Measurements from ENCODE around the gene HTT. TPM values are rescaled to one million over a fixed set of nuclear protein-coding genes. Genes with fewer than 3 reads are reported as not detected.

Gene HTT
- total RNA-seq, 6 donors from 2014 or later: 55.4 to 170 (median 81.5) TPM

DNA sequence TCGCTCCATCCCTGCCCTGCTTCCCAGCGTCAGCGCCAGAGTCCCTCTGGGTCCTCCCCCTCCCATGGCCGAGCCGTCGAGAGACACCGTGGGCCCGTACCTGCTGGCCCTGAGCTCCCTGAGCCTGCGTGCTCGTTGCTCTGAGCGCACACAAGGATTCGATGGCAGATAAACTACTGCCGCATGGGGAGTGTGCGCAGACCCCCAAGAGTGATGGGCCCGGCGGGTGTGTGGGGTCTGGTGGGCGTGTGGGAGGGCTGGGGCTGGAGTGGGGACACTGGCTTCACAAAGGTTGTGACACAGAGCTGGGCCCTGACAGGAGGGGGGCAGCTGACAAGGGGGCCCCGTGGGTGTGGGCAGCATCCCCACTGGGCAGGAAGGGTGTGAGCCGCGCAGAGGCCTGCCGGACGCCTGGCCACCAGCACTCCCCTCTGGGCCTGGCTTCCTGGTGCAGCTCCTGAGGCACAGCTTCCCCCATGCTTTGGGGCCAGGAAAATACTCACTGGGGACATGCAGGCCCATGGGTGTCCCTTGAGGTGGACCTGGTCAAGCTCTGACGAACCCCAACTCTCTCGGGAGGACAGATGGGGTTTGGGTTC, 213.6 kb downstream of the HTT start:
- ATAC-seq (ENCODE audit: low FRiP score in 2 of 2) (no peak), DNase-seq (peak in 1 of 2 donors; percentile 72)
- TF ChIP-seq EP300 (IDR thresholded peaks at IDR 0.05): no peak
- TF ChIP-seq, protein P1, sequence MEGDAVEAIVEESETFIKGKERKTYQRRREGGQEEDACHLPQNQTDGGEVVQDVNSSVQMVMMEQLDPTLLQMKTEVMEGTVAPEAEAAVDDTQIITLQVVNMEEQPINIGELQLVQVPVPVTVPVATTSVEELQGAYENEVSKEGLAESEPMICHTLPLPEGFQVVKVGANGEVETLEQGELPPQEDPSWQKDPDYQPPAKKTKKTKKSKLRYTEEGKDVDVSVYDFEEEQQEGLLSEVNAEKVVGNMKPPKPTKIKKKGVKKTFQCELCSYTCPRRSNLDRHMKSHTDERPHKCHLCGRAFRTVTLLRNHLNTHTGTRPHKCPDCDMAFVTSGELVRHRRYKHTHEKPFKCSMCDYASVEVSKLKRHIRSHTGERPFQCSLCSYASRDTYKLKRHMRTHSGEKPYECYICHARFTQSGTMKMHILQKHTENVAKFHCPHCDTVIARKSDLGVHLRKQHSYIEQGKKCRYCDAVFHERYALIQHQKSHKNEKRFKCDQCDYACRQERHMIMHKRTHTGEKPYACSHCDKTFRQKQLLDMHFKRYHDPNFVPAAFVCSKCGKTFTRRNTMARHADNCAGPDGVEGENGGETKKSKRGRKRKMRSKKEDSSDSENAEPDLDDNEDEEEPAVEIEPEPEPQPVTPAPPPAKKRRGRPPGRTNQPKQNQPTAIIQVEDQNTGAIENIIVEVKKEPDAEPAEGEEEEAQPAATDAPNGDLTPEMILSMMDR (IDR thresholded peaks at IDR 0.05): no peak
- no peak for TF ChIP-seq POLR2AphosphoS5 (IDR thresholded peaks at IDR 0.05)
- Histone ChIP-seq H3K9me3 (no peaks in the 10 kb centered on the region), H3K36me3 (no peaks in the 10 kb centered on the region), H3K4me3 (no peak overlapping the region), H3K4me1 (peaks cover 5 to 40% (median 16%) of the 10 kb centered on the region in 4 donors), H3K27me3 (no peaks in the 10 kb centered on the region), H3K27ac (no peak overlapping the region)
- WGBS, 2 donors: 88 to 90% methylated on average over 11 to 23 of the region's 24 CpGs

GRCh38 chr4:3288571-3289094, 214.2 kb downstream of the HTT start:
- DNase-seq: no peak
- Histone ChIP-seq H3K9me3 (no peaks in the 10 kb centered on the region), H3K27ac (no peak overlapping the region), H3K4me3 (no peak overlapping the region), H3K36me3 (no peaks in the 10 kb centered on the region), H3K27me3 (no peaks in the 10 kb centered on the region), H3K4me1 (peaks cover 5 to 41% (median 18%) of the 10 kb centered on the region in 4 donors)
- WGBS, 2 donors: 82 to 88% methylated on average over 1 to 10 of the region's 11 CpGs
- TF ChIP-seq, protein P1 (IDR thresholded peaks at IDR 0.05): no peak
- no peak for TF ChIP-seq POLR2AphosphoS5 (IDR thresholded peaks at IDR 0.05)
- no peak for TF ChIP-seq POLR2A (IDR thresholded peaks at IDR 0.05)
- TF ChIP-seq EP300 (IDR thresholded peaks at IDR 0.05): no peak
- no peak for ATAC-seq (ENCODE audit: low FRiP score in 2 of 2)

DNA sequence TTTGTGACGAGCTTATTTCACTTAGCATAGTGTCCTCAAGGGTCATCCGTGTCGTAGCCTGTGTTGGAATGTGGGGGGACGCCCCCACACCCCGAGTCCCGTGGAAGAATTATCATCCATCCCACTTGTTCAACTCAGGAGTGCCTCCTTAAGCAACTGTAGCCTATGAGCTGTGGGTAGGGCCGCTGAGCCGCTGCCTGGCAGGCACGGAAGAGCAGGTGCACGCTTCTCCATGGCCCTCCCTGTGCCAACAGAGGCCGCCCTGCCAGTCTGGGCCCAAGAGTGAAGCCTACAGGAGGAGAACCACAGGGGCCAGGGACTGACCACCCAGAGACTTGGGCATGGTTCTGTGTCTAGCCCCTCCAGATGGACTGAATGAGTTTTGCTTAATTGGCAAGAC, 216.0 kb downstream of the HTT start:
- DNase-seq: no peak

GRCh38 chr4:3290889-3291321, 216.4 kb downstream of the HTT start:
- no peaks in the 10 kb centered on the region for H3K36me3 ChIP-seq
- no peak for ATAC-seq (ENCODE audit: low FRiP score in 2 of 2)
- H3K27me3 ChIP-seq: no peaks in the 10 kb centered on the region
- H3K9me3 ChIP-seq: no peaks in the 10 kb centered on the region
- H3K27ac ChIP-seq: peak overlapping the region; percentile 92 to 96 (median 96)
- peaks cover 14 to 51% (median 26%) of the 10 kb centered on the region in 4 donors for H3K4me1 ChIP-seq
- DNase-seq: no peak
- TF ChIP-seq, protein P1 (IDR thresholded peaks at IDR 0.05): no peak
- no peak for TF ChIP-seq POLR2A (IDR thresholded peaks at IDR 0.05)
- TF ChIP-seq EP300 (IDR thresholded peaks at IDR 0.05): no peak
- no peak for TF ChIP-seq POLR2AphosphoS5 (IDR thresholded peaks at IDR 0.05)
- WGBS, 2 donors: 79 to 81% methylated on average over 9 of the region's 9 CpGs
- peak overlapping the region in 1 of 4 donors; percentile 69 for H3K4me3 ChIP-seq

More for the DNA sequence above, 216.0 kb downstream of the HTT start:
- H3K27me3 ChIP-seq: no peaks in the 10 kb centered on the region
- H3K9me3 ChIP-seq: no peaks in the 10 kb centered on the region
- WGBS, 2 donors: 81 to 94% methylated on average over 6 to 11 of the region's 11 CpGs
- H3K36me3 ChIP-seq: no peaks in the 10 kb centered on the region
- TF ChIP-seq POLR2AphosphoS5 (IDR thresholded peaks at IDR 0.05): no peak
- TF ChIP-seq POLR2A (IDR thresholded peaks at IDR 0.05): no peak
- no peak for TF ChIP-seq EP300 (IDR thresholded peaks at IDR 0.05)
- TF ChIP-seq, protein P1 (IDR thresholded peaks at IDR 0.05): no peak
- peaks cover 14 to 55% (median 26%) of the 10 kb centered on the region in 4 donors for H3K4me1 ChIP-seq
- ATAC-seq (ENCODE audit: low FRiP score in 2 of 2): no peak
- peak overlapping the region in 1 of 4 donors; percentile 96 for H3K27ac ChIP-seq
- H3K4me3 ChIP-seq: no peak overlapping the region

All from upper lobe of left lung (tissue), 6 donors.